Stimulated activated naive CD4-positive, alpha-beta T cell (primary cell): ENCODE data around the gene RMND5B.
"Not testable (repeated sequence)": the region's sequence is repeated elsewhere in the genome, so short reads cannot be mapped to it uniquely, and the experiment has no call there.

Source experiments
- DNase-seq, 6 experiments: peaks; one replicate each; lab custom pipeline; 2025; lab: John Stamatoyannopoulos, UW

RMND5B gene

GRCh38 chr5:178174456-178174855, 43.6 kb downstream of the RMND5B start:
- no peak for DNase-seq

- DNase-seq: no peak
These were observed 46.0 kb downstream of the RMND5B start for GRCh38 chr5:178176791-178177190.

GRCh38 chr5:178177569-178177968, 46.8 kb downstream of the RMND5B start:
- no peak for DNase-seq

GRCh38 chr5:178180141-178180863, 49.5 kb downstream of the RMND5B start:
- no peak for DNase-seq

- DNase-seq: no peak
These were observed 51.5 kb downstream of the RMND5B start for GRCh38 chr5:178182158-178182876.

GRCh38 chr5:178186427-178186826, 55.6 kb downstream of the RMND5B start:
- DNase-seq: no peak

GRCh38 chr5:178187014-178187413, 56.2 kb downstream of the RMND5B start, which contains the start of gene GMCL2:
Gene GMCL2 (minus strand): TSS chr5:178187371. CDS start chr5:178187299, 72 bp downstream.
- no peak for DNase-seq

GRCh38 chr5:178189433-178189832, 58.6 kb downstream of the RMND5B start:
- DNase-seq: no peak

GRCh38 chr5:178191661-178192060, 60.8 kb downstream of the RMND5B start:
- no peak for DNase-seq

- DNase-seq: no peak
These were observed 61.4 kb downstream of the RMND5B start for GRCh38 chr5:178192244-178192643.

GRCh38 chr5:178192787-178193186, 62.0 kb downstream of the RMND5B start:
- no peak for DNase-seq

- no peak for DNase-seq
These were observed 62.5 kb downstream of the RMND5B start for GRCh38 chr5:178193251-178193809.

GRCh38 chr5:178194026-178194425, 63.2 kb downstream of the RMND5B start:
- no peak for DNase-seq

- DNase-seq: no peak
These were observed 65.5 kb downstream of the RMND5B start for GRCh38 chr5:178196281-178196812.

- no peak for DNase-seq
These were observed 66.2 kb downstream of the RMND5B start for GRCh38 chr5:178196986-178197385.

- not testable (repeated sequence) for DNase-seq
These were observed 67.3 kb downstream of the RMND5B start for GRCh38 chr5:178198151-178198550.

GRCh38 chr5:178198706-178199105, 67.9 kb downstream of the RMND5B start:
- DNase-seq: no peak

GRCh38 chr5:178199581-178200434, 69.0 kb downstream of the RMND5B start:
- no peak for DNase-seq
